ENCODE measurements around the gene SPNS2. TPM values are rescaled to one million over a fixed set of nuclear protein-coding genes. Genes with fewer than 3 reads are reported as not detected.

SPNS2 gene
- total RNA-seq, 4 donors from 2014 or later, result 8.7 to 72.0 (median 18.2) TPM

DNA sequence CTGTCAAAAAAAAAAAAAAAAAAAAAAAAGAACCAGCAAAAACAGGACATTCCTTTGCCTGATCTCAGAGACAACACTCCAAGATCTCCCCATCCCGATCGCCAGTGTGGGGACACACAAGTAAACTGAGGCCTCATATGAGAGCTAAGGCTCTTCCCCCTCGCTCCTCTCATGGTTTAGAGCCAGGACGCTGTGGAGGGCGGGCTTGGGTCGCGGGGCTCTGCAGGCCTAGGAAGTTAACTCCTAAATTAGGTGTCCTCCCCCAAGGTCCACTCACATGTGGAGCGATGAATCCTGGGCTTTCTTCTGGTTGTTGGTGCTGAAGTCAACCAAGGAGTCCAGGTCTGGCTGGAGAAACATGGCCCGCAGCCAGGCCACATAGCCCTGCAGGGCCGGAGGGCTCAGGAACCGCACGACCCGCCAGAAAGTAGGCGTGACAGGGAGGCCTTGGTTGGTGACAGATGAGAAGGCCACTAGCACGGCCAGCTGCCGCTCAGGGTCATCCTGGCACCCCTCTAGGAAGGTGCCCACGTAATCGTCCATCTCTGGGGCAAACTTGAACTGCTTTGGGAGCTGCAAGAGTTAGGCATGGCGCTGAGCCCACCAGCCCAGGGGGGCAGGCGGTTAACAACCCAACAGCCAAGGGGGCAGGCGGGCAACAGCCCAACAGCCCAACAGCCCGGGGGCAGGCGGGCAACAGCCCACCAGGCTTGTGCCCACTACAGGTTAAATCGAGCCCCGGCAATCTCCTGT, 51.3 kb downstream of the SPNS2 start:
- Histone ChIP-seq H3K36me3 (peaks cover 0 to 37% (median 13%) of the 10 kb centered on the region in 4 donors), H3K27ac (no peak overlapping the region), H3K4me1 (peaks cover 0 to 14% (median 13%) of the 10 kb centered on the region in 4 donors), H3K27me3 (no peaks in the 10 kb centered on the region), H3K4me3 (no peak overlapping the region), H3K9me3 (no peaks in the 10 kb centered on the region)
- 95% methylated on average over 25 of the region's 25 CpGs; no CpG with 5 or more reads in 1 of the 2 donors for WGBS, 2 donors (ENCODE audit: low coverage in 1 of 2)
- DNase-seq, result no peak
- no peak for TF ChIP-seq POLR2AphosphoS5 (IDR thresholded peaks at IDR 0.05)
- TF ChIP-seq POLR2A (IDR thresholded peaks at IDR 0.05), result no peak
- TF ChIP-seq EP300 (IDR thresholded peaks at IDR 0.05; ENCODE audit: low read depth), result no peak
- no peak for TF ChIP-seq CTCF (IDR thresholded peaks at IDR 0.05)
- intact Hi-C loops (cut with DNase I; ENCODE audit: low total_unique reads) (no loop called here), in situ Hi-C loops (cut with MboI; ENCODE audit: low pct_ligation_motif_present in 1 of 4, low pct_unique_long_range_greater_than_20kb in 1 of 4, low sequenced_read_pairs in 3 of 4) (no loop called here)

GRCh38 chr17:4550534-4551039, 51.9 kb downstream of the SPNS2 start:
- DNase-seq, result no peak
- peaks cover 0 to 14% (median 14%) of the 10 kb centered on the region in 4 donors for H3K4me1 ChIP-seq
- TF ChIP-seq EP300 (IDR thresholded peaks at IDR 0.05; ENCODE audit: low read depth) (no peak), CTCF (IDR thresholded peaks at IDR 0.05) (no peak), POLR2A (IDR thresholded peaks at IDR 0.05) (no peak), POLR2AphosphoS5 (IDR thresholded peaks at IDR 0.05) (no peak)
- H3K4me3 ChIP-seq, result no peak overlapping the region
- 90 to 94% methylated on average over 4 to 16 of the region's 16 CpGs for WGBS, 2 donors (ENCODE audit: low coverage in 1 of 2)
- peaks cover 0 to 37% (median 13%) of the 10 kb centered on the region in 4 donors for H3K36me3 ChIP-seq
- in situ Hi-C loops (cut with MboI; ENCODE audit: low pct_ligation_motif_present in 1 of 4, low pct_unique_long_range_greater_than_20kb in 1 of 4, low sequenced_read_pairs in 3 of 4) (no loop called here), intact Hi-C loops (cut with DNase I; ENCODE audit: low total_unique reads) (no loop called here)
- H3K27ac ChIP-seq, result no peak overlapping the region
- no peaks in the 10 kb centered on the region for H3K27me3 ChIP-seq
- H3K9me3 ChIP-seq, result no peaks in the 10 kb centered on the region

DNA sequence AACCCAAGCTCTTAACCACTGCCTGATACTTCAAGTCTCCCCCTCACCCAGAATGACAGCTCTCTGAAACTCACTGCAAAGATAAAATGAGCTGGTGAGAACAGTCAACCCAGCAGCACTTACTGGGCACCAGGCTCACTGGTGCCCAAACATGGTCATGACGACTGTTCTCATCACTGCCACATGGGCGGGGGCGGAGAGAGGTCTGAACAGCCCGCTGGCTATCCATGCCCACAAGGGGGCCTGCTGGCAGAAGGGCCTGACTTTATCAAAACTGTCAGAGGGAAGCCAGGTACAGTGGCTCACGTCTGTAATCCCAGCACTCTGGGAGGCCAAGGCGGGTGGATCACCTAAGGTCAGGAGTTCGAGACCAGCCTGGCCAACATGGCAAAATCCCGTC, 52.5 kb downstream of the SPNS2 start:
- Histone ChIP-seq H3K36me3 (peaks cover 0 to 37% (median 13%) of the 10 kb centered on the region in 4 donors), H3K9me3 (no peaks in the 10 kb centered on the region), H3K4me3 (no peak overlapping the region), H3K4me1 (peaks cover 4 to 20% (median 19%) of the 10 kb centered on the region in 4 donors), H3K27ac (no peak overlapping the region), H3K27me3 (no peaks in the 10 kb centered on the region)
- TF ChIP-seq POLR2AphosphoS5 (IDR thresholded peaks at IDR 0.05) (no peak), CTCF (IDR thresholded peaks at IDR 0.05) (no peak), POLR2A (IDR thresholded peaks at IDR 0.05) (no peak), EP300 (IDR thresholded peaks at IDR 0.05; ENCODE audit: low read depth) (no peak)
- no peak for DNase-seq
- in situ Hi-C loops (cut with MboI; ENCODE audit: low pct_ligation_motif_present in 1 of 4, low pct_unique_long_range_greater_than_20kb in 1 of 4, low sequenced_read_pairs in 3 of 4) (no loop called here), intact Hi-C loops (cut with DNase I; ENCODE audit: low total_unique reads) (no loop called here)
- WGBS, 2 donors (ENCODE audit: low coverage in 1 of 2), result 91% methylated on average over 8 of the region's 8 CpGs; no CpG with 5 or more reads in 1 of the 2 donors

DNA sequence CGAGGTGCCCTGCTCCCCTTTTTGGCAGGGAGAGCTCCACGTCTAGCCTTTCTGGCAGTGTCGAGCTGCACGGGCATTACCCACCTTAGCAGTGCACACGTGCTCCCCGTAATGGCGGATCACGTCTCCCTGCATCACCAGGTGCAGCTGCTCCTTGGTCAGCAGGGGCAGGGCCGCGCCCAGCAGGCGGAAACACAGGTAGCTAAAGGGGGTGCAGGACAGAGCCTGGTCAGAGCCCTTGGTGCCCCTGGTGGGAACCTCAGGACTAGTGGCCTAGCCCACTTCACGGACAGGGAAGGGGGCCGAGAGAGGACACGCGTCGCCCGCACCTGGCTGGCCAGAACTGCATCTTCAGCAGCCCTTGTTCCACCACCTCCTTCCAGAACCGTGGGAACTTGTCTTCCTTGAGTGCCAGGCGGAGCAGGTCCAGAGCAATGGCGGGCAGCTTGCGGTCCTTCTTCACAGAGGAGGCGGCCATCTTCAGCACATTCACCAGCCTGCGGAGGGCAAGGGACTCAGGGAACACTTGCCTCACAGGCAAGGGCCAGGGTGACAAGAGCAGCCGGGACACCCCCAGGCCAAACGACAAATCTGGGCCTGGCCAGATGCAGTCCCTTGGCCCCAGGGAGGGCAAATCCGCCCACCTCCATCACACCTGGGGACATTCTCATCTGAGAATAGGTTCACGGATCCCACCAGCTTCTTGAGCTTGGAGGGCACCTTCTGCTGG, 53.3 kb downstream of the SPNS2 start:
- H3K9me3 ChIP-seq, result no peaks in the 10 kb centered on the region
- no peak for DNase-seq
- TF ChIP-seq POLR2AphosphoS5 (IDR thresholded peaks at IDR 0.05) (no peak), POLR2A (IDR thresholded peaks at IDR 0.05) (no peak), EP300 (IDR thresholded peaks at IDR 0.05; ENCODE audit: low read depth) (no peak), CTCF (IDR thresholded peaks at IDR 0.05) (no peak)
- in situ Hi-C loops (cut with MboI; ENCODE audit: low pct_ligation_motif_present in 1 of 4, low pct_unique_long_range_greater_than_20kb in 1 of 4, low sequenced_read_pairs in 3 of 4), result no loop called here
- H3K4me3 ChIP-seq, result no peak overlapping the region
- H3K27me3 ChIP-seq, result no peaks in the 10 kb centered on the region
- no peak overlapping the region for H3K27ac ChIP-seq
- 92% methylated on average over 25 of the region's 27 CpGs; no CpG with 5 or more reads in 1 of the 2 donors for WGBS, 2 donors (ENCODE audit: low coverage in 1 of 2)
- intact Hi-C loops (cut with DNase I; ENCODE audit: low total_unique reads), result no loop called here
- peaks cover 4 to 22% (median 21%) of the 10 kb centered on the region in 4 donors for H3K4me1 ChIP-seq
- H3K36me3 ChIP-seq, result peaks cover 0 to 34% (median 13%) of the 10 kb centered on the region in 4 donors
